ENCODE results near the gene PRDM16.

PRDM16 gene

DNA sequence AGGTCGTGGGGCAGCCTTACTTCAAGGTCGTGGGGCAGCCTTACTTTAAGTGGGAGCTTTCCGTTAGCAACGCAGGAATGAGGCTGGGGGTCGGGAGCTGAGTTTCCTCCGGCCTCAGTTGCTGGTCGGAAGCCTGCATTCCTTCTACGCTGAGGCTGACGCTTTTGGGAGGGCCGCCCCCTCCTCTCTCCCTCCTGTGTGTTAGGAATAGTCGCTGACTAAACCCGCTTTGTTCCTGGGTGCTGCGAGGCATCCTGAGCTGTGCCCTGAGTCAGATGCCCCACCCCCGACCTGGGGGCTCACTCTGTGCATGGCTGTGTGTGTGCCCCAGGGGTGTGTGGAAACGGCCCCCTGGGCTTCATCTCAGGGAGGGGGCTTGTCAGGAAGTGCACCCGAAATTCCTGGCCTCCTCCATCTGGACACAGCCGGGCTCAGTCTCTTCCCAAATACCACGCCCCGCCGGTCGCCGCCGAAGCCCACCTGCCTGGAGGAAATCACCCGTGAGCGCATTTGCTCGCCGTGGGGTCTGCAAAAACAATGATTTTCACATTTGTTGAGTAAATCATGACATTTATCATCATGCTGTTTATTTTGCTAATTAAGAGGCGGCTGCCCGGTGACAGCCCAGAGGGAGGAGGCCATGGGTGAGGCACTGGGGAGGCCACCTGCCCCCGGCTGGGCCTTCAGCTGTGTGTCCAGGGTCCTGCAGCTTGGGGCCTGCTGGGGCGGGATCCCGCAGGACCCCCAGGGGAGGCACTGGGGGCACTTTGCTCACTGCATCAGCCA lies 121.4 kb downstream of the PRDM16 start:
- no peak for DNase-seq

DNA sequence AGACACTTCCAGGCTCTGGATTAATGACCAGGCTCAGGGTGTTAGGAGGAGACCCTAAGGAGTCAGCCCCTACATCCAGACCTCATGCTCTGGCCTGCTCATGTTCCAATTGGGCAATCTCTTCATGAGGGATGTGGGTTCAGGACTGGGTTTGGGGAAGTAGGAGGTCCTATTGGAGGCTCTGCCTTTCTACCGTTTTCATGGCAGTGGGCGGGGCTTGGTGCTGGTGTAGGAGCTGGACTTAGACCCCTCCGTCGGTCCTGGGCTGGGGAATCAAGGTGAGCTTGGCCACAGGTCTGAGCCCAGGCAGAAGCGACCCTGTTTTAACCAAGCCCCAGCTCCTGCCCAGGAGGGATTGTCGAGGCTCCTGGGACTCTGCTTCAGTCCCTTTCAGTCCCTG lies 123.4 kb downstream of the PRDM16 start:
- DNase-seq = no peak

DNA sequence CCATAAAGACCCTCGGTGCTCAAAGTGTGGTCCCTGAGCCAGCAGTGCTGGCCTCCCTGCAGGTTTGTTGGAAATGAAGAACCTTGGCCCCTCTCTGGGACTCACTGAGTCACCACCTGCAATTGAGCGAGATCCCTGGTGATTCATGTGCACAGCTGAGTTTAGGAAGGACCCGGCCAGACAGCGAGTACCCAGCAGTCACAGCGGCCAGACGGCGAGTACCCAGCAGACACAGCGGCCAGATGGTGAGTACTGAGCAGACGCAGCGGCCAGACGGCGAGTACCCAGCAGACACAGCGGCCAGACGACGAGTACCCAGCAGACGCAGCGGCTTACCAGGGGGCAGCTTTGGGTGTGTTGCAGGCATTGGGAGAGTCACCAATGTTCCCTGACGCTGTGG lies 123.8 kb downstream of the PRDM16 start:
- no peak for DNase-seq

DNA sequence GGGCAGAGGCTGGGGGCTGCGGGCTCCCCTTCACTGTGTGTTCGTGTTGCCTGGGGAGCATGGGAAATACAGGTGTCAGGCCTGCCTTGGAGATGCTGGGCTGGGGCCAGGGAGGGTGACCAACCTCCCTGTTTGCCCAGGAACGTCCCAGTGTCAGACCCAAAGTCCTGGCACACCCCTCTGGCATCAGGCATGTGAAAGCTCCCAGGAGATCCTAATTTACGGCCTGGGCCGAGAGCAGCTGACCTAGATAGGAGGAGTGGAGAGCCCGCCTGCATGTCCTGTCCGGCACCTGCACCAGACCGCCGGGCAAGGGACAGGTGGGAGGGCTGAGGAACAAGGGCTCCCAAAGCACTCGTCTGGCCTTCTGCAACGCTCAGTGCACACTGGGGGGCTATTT lies 124.8 kb downstream of the PRDM16 start:
- DNase-seq = no peak

DNA sequence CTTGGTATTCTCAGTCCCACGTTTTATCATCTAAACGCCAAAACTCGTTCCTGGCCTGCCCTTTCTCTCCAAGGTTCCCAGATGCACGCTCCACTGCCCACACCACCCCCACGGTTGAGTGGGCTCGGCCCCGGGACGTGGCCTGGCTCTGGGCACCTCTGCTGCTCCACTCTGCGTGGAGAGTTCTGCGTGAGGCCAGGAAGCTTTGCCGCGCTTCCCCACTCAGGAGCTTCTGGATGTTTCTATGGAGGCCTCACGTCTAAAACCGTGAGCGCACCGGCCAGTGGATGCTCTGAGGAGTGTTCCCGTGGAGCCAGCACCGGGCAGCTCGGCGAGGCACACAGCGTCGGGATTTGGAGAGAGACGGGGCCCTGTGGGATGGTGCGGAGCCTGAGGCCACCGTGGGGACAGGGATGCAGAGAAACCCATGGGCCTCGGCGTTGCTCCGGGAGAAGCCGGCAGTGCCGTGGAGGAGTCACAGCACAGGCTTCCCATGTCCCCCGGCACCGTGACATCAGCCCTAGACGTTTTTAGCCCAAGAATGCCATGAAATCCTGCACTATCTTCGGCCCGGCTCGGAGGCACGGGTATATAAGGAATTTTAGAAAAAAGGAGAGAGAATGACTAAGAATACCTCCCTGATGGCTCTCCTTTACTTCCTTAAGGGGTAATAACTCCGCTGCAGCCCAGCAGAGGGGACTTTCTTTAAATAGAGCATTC lies 125.9 kb downstream of the PRDM16 start:
- no peak for DNase-seq

DNA sequence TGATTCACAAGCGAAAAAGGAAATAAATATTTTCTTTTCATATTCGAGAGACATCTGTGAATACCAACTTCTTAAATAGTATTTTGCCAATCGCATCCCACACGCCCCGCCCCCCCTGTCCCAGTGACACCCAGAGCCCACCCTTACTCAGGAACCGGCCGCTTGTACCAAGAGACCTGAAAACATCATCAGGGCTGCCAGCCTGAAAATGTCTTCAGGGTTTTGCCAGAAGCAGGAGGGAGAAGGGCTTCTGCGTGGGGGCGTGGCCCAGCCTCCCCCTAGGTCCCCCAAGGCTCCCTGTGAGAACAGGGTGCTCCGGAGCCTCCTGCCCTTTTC lies 126.4 kb downstream of the PRDM16 start:
- DNase-seq = no peak

DNA sequence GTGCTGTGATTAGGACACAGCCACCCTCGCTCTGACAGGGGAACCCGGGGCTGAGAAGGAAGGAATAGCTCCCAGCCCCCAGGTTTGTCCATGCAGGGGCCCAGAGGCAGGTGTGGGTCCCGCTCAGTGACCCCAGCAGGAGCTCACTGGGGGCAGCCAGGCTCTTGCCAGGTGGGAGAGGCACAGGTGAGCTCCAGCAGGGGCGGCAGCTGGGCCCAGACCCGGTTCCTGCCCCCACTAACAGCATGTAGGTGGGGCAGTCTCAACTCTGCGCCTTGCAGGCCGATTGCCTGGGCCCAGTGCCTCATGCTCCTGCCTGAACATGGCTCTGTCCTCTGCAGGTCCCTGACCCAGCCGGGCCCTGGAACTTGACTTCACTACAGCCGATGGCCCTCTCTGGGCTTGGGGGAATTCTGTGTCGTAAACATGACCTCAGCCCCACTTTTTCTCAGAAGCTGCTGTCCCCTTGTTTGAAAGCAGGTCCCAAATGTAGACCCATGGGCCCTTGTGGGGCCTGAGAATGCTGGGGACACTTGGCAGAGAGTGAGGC lies 127.0 kb downstream of the PRDM16 start:
- DNase-seq = no peak

DNA sequence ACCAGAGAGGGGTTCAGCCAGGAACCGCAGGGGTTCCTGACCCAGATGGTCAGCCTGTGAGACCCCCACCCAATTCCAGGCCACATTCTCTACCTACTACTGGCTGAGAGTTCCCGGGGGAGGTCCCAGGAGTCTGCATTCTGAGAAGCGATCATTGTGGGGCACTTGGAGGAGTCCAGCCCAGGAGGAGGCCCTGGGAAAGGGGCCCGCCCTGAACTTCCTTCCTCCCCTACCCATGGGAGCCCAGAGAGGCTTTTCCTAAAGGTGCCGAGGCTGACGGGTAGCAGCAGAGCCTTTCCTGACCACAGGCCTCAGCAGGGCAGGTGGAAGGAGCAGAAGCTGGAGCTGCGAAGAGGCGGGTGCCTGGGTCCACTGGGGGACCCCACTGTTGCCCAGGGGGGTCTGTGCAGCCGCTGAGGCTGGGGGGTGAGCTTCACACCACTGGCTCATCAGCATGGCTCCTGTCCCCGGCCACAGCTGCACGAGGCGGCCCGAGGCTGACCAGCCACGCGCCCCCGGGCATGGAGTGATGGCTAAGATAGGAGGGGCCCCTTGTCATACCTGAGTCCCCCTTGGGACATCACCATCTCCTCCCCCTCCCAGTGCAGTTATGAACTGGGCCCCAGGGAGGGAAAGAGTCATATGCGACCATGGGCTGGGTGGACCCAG lies 127.7 kb downstream of the PRDM16 start:
- no peak for DNase-seq

DNA sequence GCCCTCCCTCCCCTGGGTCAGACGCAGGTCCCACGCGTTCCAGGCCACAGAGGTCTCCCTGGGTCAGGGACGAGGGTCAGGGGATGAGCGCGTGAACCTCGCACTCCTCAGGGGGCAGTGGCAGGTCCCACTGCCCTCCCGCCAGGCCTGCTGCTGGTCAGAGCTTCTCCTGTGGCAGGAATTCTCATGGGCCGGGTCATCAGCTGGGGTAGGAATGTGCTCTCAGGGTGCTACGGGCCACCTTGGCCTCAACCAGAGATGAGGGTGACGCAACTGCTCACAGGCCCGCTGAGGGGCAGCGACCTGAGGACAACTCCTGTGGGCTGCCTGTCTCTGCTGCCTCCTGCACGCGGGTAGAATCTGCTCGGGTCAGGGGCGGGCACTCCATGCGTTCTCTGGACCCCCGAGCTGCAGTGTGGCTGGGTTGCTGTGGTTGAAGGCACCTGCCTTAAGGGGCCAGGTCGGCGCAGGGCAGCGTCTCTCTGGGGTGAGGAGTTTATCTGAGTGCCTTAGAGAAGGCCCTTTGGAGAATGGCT lies 128.8 kb downstream of the PRDM16 start:
- no peak for DNase-seq

DNA sequence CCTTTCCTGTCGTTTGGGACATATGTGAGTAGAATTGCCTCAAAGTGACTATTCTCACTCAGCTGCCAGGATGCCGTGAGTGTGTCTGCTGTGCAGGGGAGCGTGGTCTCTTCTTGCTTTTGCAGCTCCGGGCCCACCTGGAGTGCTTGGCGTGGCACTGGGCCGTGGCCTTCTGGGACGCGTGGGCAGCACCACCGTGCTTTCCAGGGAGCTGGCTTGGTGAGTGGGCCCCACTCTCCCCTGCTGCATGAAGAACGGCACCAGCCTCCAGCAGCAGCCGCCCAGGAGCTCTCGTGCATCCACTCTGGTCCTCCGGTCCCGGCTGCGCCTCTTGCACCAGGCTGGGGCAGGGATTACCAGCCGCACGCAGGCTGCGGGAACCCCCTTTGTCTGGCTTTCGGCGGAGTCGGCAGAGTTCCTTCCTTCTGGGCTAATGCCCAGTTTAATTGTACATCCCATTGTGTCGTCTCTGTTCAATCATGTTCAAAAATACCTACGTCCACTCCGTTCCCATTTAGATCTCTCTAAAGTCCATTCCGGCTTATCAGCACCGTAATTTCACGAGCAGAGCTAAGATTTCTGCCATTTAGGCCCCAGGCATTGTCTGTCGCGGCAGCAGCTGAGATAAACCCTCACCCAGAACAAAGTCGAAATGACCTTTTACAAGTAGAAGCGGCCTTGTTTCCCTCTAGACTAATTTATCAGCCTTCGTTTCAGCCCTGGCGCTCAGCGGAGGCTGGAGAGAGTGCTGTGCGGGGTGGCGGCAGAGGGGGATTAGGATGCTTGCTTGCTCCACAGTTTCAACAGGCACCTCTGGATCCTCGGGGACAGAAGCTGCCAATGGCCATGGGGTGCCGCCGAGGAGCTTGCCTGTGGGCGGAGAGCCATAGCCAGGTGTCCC lies 129.6 kb downstream of the PRDM16 start:
- DNase-seq = no peak

DNA sequence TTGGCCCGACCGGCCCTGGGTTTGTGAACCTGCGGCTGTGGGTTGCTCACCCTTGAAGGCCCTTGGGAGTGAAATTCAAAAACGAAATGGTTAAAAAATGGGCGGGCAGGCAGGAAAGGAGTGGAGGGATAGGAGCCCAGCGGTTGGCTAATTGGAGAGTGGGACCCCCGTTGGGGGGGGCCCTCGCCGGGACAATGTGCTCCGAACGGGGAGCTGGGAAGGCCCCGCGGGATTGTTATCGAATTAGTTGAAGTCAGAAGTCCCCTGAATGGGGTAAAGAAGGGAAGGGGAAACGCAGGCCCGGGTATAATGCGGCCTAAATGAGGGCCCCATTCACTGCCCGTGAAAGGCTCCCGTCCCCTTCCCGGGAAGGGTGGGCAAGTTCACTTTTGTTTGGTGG lies 135.7 kb downstream of the PRDM16 start:
- DNase-seq = no peak

DNA sequence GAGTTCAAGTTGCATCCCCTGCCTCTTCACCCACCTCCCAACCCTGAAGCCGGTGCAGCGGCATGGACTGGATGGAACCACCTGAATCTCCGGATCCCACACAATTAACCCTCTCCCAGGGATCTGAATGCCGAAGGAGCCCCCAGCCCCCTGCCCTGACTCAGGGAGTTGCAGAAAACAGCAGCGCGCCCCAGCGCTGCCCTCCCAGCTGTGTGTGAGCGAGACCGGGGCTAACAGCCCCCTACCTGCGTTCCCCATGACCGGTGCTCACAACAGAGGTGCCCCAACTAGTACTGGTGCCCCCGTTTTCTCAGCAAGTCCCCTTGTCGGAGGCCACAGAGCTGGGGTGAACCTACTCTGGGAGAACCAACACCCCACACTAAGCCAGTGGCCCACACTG lies 136.8 kb downstream of the PRDM16 start:
- DNase-seq = no peak

DNA sequence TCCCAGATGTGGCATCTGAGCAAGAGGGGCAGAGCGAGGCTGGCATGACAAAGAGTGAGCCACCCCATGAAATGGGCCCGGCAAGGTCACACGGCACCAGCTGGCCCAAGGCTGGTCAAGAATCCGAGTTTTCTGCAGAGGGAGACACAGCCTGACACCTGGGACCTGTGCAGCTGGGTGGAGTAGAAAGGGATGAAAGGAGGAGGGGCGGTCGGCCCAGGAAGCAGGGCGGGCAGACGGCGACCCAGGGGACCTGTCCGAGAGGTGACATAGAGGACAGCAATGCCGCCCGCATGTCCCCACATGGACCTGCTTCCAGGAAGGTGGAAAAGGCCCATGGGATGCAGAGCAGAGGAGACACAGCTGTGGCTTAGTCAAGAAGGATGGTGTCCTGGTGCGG lies 137.7 kb downstream of the PRDM16 start:
- DNase-seq = no peak

DNA sequence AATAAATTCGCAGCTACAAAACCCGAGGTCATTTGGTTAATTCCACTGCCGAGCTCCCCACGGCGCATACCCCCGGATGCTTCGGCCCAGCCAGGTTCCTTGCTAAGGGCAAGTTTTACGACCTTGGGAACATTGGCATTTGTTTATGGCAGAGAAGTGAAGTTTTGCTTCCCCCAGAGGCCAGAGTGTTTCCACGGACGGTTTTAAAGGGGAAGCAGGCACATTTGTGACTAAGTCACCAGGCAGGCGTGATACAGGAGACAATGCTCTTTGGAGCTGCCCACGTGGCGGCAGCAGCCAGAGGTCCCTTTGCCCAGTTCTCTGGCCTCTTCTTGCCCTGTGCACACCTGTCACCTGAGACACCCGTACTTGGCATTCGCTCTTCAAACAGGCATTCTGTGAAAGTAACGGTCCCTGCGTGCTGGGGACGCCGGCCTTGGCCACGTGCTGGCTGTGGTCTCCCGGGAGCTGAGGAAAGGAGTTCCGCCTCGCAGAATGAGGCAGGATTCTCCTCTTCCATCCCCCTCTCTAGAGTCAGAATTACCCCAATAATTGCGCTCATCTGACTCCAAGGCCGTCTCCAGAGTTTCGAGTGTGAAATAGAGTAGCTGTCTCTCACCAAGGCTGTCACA lies 138.3 kb downstream of the PRDM16 start:
- DNase-seq = no peak

DNA sequence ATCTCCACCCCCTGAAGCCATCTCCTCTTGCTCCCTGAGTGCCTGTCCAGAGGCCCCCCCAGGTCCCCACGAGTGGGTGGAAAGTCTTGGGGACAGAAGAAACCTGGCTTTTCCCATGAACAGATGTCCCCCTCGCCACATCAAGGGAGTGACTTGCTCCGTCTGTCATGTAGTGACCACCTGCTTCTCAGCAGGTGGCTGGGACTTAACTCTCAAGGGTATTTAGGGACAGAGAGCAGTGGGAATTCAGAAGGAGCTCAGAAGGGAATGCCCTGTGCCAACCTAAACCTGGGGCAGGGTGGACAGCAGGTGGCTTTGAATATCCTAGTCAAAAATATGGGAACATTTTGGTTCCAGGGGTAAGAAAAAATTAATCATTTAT lies 139.8 kb downstream of the PRDM16 start:
- DNase-seq = no peak

DNA sequence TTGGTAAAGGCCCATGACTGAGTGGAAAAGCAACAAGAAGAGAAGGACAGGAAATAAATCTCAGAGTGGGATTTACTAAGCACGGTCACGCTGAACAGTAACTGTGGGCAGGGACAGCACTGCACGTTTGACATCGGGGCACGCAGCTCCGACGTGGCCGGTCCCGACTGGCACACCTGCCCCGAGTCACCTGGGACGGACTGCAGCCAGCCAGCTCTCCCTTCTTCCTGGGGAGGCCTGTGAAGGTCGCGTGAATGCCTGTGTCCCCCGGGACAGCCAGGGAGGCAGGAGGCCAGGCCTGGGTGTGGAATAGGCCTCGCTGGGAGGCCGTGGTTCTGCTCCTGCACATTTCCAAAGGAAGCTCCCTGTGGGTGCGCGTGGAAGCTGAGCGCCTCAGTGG lies 140.2 kb downstream of the PRDM16 start:
- no peak for DNase-seq

DNA sequence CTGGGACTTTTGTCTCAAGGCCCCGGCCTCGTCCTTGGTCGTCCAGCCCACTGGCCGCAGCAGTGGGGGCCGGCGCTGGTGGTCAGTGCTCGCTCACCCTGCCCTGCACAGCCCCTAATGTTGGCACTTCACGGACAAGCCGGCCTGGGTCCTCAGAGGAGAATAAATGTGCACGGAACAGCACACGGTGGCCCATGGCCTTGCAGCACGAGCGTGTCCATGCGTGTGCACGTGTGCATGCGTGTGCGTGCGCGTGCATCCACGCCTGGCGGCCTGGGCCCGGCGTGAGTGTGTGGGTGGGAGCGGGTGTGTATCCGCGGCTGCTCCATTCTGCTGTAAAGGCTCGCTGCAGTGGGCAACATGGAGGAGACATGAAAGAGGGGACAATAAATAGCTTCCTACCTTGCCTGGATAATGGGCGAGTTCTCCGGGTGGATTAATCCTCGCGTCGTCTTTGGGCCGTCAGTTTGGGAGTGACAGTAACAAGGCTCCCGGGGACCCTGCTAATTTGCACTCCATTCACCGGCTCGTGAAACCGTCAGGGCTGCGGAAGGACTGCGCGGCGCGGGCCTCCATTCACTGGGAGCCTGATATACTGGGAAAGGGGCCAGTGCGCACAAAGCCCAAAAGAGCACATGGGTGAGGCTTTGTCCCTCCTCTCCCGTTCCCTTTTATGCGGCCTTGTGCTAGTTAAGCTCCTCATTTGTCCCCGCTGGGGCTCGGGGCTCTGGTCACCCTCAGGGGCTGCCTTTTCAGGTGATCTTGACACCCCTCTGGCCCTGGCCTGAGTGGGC lies 142.8 kb downstream of the PRDM16 start:
- DNase-seq = no peak

DNA sequence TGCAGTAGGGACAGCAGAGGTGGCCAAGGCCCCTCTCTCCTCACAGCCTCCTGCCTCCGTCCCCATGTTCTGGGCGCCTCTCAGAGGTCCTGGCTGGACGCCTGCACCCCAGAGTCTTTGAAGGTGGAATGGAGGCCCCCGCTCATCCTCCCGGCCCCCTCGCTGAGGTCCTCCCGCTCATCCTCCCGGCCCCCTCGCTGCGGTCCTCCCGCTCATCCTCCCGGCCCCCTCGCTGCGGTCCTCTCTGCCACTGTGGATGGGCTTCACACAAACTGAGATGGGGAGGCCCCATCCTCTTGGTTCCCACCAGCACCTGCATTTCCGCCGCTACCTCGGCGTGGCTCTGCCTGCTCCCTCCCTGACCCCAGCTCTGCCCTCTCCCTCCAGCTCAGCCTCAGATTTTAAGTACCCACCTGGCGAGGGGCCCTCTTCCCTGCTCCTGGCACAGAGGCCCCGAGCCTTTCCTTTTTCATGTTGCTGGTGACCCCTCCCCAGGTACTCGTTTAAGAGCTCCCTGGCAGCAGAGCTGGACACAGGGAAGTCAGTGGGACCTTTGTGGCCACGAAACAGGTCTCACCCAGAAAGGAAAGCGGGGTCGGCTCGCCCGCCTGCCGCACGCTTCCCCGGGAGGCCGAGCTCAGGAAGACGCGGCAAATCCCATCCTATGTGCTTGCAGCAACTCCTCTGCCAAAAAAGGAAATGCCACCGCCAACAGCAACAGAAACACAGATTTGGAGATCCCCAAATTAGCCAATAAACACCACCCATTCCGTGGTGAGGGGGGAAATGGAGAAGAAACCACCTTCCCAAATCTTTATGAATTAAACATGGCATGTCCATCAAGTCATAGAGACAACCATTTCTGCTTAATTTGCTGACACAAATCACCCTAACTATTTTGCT lies 143.7 kb downstream of the PRDM16 start:
- DNase-seq = no peak

DNA sequence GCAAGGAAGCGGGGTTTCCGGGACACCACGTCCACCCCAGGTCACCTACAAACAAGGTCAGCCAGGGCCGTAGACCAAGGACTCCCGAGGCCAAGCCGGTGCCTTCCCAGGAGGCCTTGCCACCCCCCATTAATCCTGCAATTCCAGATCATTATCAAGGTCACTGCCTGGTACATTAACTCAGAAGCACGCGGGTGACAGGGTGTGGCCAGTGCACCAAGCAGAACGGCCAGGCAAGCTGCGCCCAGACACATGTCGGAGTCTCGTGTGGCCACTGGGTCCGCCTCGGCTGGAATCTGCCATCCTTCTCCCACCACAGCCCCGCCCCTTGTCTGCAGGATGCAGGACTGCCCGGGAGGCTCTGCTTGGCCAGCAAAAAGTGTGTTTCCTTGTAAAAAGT lies 144.7 kb downstream of the PRDM16 start:
- DNase-seq = no peak
